Transverse colon (tissue), 4 donors: ENCODE results near the gene PLCB1.

Experiments used
- POLR2A ChIP-seq: fragments of 450-650 bp; IDR thresholded peaks from one replicate; pipeline ENCODE4 v1.6.1; 2016; ENCODE audit warnings: antibody characterized with exemption, mild to moderate bottlenecking, moderate library complexity
- POLR2AphosphoS5 ChIP-seq, 3 donors: sonication (generic); formaldehyde crosslinking; IDR thresholded peaks; one replicate each; pipeline ENCODE4 v1.6.1; 2016; ENCODE audit warnings: antibody characterized with exemption in 3 of 3
- TF ChIP-seq, protein P1 (sequence below), 5 experiments: fragments of 200-600 bp in 3 of 5; fragments of 450-650 bp in 2 of 5; sonication (generic) in 3 of 5; IDR thresholded peaks; 1 replicate in 2 of 5; 2 replicates in 3 of 5; pipeline ENCODE4 v1.5.1; 2016 to 2017; ENCODE audit warnings: antibody characterized with exemption in 5 of 5, inconsistent platforms in 3 of 5, mild to moderate bottlenecking in 2 of 5, moderate library complexity in 1 of 5

DNA sequence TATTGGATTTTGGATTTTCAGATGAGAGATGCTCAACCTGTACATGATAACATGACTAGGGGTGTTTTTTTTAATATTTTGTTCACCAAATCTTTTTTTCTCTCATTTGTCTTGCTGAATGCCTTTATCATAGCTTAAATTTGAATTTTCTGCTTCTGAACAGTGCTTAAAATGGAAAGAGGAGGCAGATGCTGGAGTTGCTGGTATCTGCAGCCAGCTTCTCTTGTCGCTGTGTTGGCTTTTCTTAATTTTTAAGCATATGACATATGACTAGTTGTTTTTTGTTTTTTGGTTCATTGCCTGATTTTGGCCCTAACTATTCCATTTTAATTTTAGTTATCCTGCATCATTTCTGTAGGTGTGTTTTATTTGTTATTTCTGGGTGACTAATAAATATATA is 196.1 kb downstream of the PLCB1 start:
- TF ChIP-seq, protein P1, sequence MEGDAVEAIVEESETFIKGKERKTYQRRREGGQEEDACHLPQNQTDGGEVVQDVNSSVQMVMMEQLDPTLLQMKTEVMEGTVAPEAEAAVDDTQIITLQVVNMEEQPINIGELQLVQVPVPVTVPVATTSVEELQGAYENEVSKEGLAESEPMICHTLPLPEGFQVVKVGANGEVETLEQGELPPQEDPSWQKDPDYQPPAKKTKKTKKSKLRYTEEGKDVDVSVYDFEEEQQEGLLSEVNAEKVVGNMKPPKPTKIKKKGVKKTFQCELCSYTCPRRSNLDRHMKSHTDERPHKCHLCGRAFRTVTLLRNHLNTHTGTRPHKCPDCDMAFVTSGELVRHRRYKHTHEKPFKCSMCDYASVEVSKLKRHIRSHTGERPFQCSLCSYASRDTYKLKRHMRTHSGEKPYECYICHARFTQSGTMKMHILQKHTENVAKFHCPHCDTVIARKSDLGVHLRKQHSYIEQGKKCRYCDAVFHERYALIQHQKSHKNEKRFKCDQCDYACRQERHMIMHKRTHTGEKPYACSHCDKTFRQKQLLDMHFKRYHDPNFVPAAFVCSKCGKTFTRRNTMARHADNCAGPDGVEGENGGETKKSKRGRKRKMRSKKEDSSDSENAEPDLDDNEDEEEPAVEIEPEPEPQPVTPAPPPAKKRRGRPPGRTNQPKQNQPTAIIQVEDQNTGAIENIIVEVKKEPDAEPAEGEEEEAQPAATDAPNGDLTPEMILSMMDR (IDR thresholded peaks at IDR 0.05): no peak
- TF ChIP-seq POLR2A (no peak), POLR2AphosphoS5 (IDR thresholded peaks at IDR 0.05) (no peak)
